Muscle layer of colon (tissue), 2 donors: ENCODE measurements around the gene CNTN4.
"Not testable (repeated sequence)": the region's sequence is repeated elsewhere in the genome, so short reads cannot be mapped to it uniquely, and the experiment has no call there.

Experiments
- H3K27ac ChIP-seq: one replicate; pipeline ENCODE4 v1.7.0; 2013; ENCODE audit warnings: low read depth, mild to moderate bottlenecking, low read length, moderate library complexity
- H3K27me3 ChIP-seq, 2 donors: one replicate each; pipeline ENCODE4 v1.7.0; 2013; ENCODE audit warnings: low read length in 2 of 2, mild to moderate bottlenecking in 2 of 2; ENCODE audit not compliant: insufficient read depth in 2 of 2, control insufficient read depth in 1 of 2
- H3K36me3 ChIP-seq: one replicate; pipeline ENCODE4 v1.7.0; 2013; ENCODE audit warnings: mild to moderate bottlenecking, low read length; ENCODE audit not compliant: insufficient read depth
- H3K4me1 ChIP-seq: one replicate; pipeline ENCODE4 v1.7.0; 2013; ENCODE audit warnings: mild to moderate bottlenecking, low read length; ENCODE audit not compliant: insufficient read depth
- H3K4me3 ChIP-seq, 2 donors: one replicate each; pipeline ENCODE4 v1.7.0; 2013; ENCODE audit warnings: low read length in 2 of 2, low read depth in 1 of 2, mild to moderate bottlenecking in 1 of 2, moderate library complexity in 1 of 2
- H3K9ac ChIP-seq: one replicate; pipeline ENCODE4 v1.7.0; 2013; ENCODE audit warnings: low read length
- H3K9me3 ChIP-seq: one replicate; pipeline ENCODE4 v1.7.0; 2013; ENCODE audit warnings: mild to moderate bottlenecking, low read length
- donor health status: abdominal sarcoma.
- donor health status: Adenocarcinoma of cecum.

The CNTN4 gene

GRCh38 chr3:2897821-2898220 is 799.2 kb downstream of the CNTN4 start:
- no peaks in the 10 kb centered on the region for H3K27me3 ChIP-seq
- no peak overlapping the region for H3K4me3 ChIP-seq
- no peak overlapping the region for H3K27ac ChIP-seq
- no peaks in the 10 kb centered on the region for H3K9me3 ChIP-seq
- no peak overlapping the region for H3K9ac ChIP-seq
- H3K36me3 ChIP-seq, result no peaks in the 10 kb centered on the region
- H3K4me1 ChIP-seq, result no peaks in the 10 kb centered on the region

GRCh38 chr3:2898591-2899353 is 800.1 kb downstream of the CNTN4 start:
- Histone ChIP-seq H3K27ac (no peak overlapping the region), H3K9me3 (no peaks in the 10 kb centered on the region), H3K4me1 (no peaks in the 10 kb centered on the region), H3K4me3 (no peak overlapping the region), H3K36me3 (no peaks in the 10 kb centered on the region), H3K27me3 (no peaks in the 10 kb centered on the region), H3K9ac (no peak overlapping the region)

DNA sequence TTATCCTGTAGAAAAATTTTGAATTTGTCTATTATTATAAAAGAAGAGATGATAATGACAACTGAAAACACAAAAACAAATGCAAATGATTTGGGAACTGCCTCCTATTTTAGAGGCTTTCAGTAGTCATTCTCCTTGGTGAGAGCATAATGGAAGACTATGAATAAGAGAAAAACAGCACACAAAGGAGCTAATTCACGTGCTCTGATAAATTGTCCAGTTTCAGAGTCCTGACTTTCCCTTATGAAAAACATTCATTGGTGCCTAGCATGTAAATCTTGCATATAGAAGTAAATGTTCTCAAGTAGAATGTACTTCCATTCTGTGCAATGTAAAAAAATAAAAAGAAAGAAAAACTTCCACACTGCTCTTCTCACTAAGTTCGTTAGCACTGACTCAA is 805.4 kb downstream of the CNTN4 start:
- no peak overlapping the region for H3K9ac ChIP-seq
- H3K36me3 ChIP-seq, result no peaks in the 10 kb centered on the region
- no peaks in the 10 kb centered on the region for H3K4me1 ChIP-seq
- no peak overlapping the region for H3K4me3 ChIP-seq
- H3K9me3 ChIP-seq, result no peaks in the 10 kb centered on the region
- no peak overlapping the region for H3K27ac ChIP-seq
- no peaks in the 10 kb centered on the region for H3K27me3 ChIP-seq

DNA sequence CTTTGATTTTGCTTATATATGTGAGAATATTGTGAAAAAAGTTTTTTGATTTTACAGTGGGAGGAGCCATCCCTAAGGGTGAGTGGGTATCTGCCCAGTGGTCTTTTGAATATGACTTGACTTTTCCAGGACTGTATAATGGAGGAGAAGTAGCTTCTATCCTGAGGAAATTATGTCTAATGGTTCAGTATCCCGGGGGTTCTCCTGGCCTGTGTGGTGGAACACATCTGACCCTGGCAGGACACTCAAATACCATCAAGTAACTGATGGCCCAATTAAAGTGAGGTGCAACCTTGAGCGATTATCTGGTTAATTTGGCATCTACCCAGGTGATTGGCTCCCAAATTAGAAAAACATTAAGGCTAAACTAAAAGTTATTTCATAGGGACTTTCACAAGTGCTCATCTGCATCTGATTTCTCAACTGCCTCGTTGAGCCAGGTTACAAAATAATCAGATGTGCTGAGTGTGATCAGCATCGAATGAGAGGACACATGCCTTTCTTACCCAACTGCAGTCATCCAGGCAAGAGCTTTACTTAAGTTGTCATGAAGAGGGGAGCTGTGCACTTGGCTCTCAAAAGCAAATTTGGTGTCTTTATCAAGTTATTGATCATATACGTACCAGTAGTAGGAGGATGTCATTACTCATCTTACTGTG is 810.2 kb downstream of the CNTN4 start:
- Histone ChIP-seq H3K4me3 (no peak overlapping the region), H3K27me3 (no peaks in the 10 kb centered on the region), H3K4me1 (no peaks in the 10 kb centered on the region), H3K9ac (no peak overlapping the region), H3K9me3 (no peaks in the 10 kb centered on the region), H3K27ac (no peak overlapping the region), H3K36me3 (no peaks in the 10 kb centered on the region)

DNA sequence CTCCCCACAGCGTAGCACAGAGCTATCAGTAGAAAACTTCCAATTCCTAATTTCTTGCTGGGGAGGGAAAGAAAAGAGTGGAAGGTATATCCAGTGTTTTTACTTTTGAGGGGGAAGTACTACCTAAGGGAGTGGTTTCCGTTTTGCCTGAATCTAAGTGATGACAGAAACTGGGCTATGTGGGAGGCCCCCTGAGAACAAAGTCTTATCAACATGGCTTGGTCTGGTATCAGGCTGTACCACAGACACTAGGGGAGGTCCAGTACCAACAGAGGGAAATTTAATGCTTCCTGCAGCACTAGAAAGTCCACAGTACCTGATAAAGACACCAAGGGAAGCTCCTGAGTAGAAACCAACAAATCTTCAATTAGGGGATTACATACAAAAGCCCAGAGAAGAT is 812.3 kb downstream of the CNTN4 start:
- H3K4me1 ChIP-seq, result no peaks in the 10 kb centered on the region
- H3K9me3 ChIP-seq, result no peaks in the 10 kb centered on the region
- H3K36me3 ChIP-seq, result no peaks in the 10 kb centered on the region
- H3K27me3 ChIP-seq, result no peaks in the 10 kb centered on the region
- H3K27ac ChIP-seq, result no peak overlapping the region
- H3K4me3 ChIP-seq, result no peak overlapping the region
- no peak overlapping the region for H3K9ac ChIP-seq

DNA sequence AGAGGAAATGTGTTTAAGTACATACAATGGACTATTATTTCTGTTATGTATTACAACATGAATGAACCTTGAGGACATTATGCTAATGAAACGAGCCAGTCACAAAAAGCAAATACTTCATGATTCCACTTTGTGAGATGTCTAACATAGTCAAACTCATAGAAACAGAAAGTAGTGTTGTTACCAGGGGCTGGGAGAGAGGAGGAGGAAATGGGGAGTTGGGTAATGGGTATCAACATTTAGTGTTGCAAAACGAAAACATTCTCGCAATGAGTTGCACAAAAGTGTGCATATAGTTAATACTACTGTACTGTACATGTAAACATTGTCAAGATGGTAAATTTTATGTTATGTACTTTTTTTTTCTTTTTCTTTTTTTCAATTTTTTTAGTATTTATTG is 817.2 kb downstream of the CNTN4 start:
- H3K4me1 ChIP-seq, result no peaks in the 10 kb centered on the region
- no peak overlapping the region for H3K9ac ChIP-seq
- H3K4me3 ChIP-seq, result no peak overlapping the region
- no peaks in the 10 kb centered on the region for H3K9me3 ChIP-seq
- no peaks in the 10 kb centered on the region for H3K27me3 ChIP-seq
- no peak overlapping the region for H3K27ac ChIP-seq
- no peaks in the 10 kb centered on the region for H3K36me3 ChIP-seq

GRCh38 chr3:2916640-2917039 is 818.0 kb downstream of the CNTN4 start:
- not testable (repeated sequence) for H3K9ac ChIP-seq, H3K27me3 ChIP-seq, H3K9me3 ChIP-seq, H3K36me3 ChIP-seq, H3K27ac ChIP-seq, H3K4me3 ChIP-seq, H3K4me1 ChIP-seq

- H3K4me1 ChIP-seq, result no peaks in the 10 kb centered on the region
- no peaks in the 10 kb centered on the region for H3K9me3 ChIP-seq
- no peaks in the 10 kb centered on the region for H3K36me3 ChIP-seq
- no peak overlapping the region for H3K9ac ChIP-seq
- H3K27me3 ChIP-seq, result no peaks in the 10 kb centered on the region
- H3K27ac ChIP-seq, result no peak overlapping the region
- H3K4me3 ChIP-seq, result no peak overlapping the region
Observed at GRCh38 chr3:2920103-2920502, 821.4 kb downstream of the CNTN4 start.

GRCh38 chr3:2921452-2921851 is 822.8 kb downstream of the CNTN4 start:
- no peaks in the 10 kb centered on the region for H3K36me3 ChIP-seq

GRCh38 chr3:2921903-2922302 is 823.2 kb downstream of the CNTN4 start:
- Histone ChIP-seq H3K36me3 (no peaks in the 10 kb centered on the region), H3K27ac (no peak overlapping the region), H3K4me1 (no peaks in the 10 kb centered on the region), H3K9me3 (no peaks in the 10 kb centered on the region), H3K9ac (no peak overlapping the region), H3K4me3 (no peak overlapping the region), H3K27me3 (no peaks in the 10 kb centered on the region)

More at GRCh38 chr3:2921452-2921851, 822.8 kb downstream of the CNTN4 start:
- H3K4me1 ChIP-seq, result no peaks in the 10 kb centered on the region
- H3K27ac ChIP-seq, result no peak overlapping the region
- no peak overlapping the region for H3K4me3 ChIP-seq
- H3K27me3 ChIP-seq, result no peaks in the 10 kb centered on the region
- H3K9me3 ChIP-seq, result no peaks in the 10 kb centered on the region
- no peak overlapping the region for H3K9ac ChIP-seq

- Histone ChIP-seq H3K36me3 (no peaks in the 10 kb centered on the region), H3K27ac (no peak overlapping the region), H3K27me3 (no peaks in the 10 kb centered on the region), H3K4me3 (no peak overlapping the region), H3K9ac (no peak overlapping the region), H3K9me3 (no peaks in the 10 kb centered on the region), H3K4me1 (no peaks in the 10 kb centered on the region)
Observed at GRCh38 chr3:2923390-2923789, 824.7 kb downstream of the CNTN4 start.

DNA sequence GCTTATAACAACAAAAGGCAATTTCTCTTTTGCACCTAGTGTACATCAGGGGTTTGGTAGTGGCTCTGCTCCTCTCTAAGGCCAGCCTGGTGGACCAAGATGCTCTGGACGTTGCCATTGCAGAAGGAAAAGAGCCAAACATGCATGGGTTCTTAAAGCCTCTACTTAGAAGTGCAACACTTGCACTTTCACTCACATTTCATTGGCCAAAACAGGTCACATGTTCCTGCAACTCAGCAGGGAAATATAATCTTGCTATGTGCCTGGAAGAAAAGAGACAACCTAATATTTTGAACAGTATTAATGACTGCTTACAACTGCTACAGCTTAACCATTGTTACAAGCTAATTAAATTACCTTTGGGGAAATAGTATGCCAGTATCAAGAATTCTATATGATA is 828.6 kb downstream of the CNTN4 start:
- H3K9ac ChIP-seq, result no peak overlapping the region
- H3K27me3 ChIP-seq, result no peaks in the 10 kb centered on the region
- H3K9me3 ChIP-seq, result no peaks in the 10 kb centered on the region
- H3K36me3 ChIP-seq, result no peaks in the 10 kb centered on the region
- H3K27ac ChIP-seq, result no peak overlapping the region
- no peak overlapping the region for H3K4me3 ChIP-seq
- no peaks in the 10 kb centered on the region for H3K4me1 ChIP-seq
